K562 (cell line): Measurements from ENCODE around the gene AMT. TPM values are rescaled to one million over a fixed set of nuclear protein-coding genes. Genes with fewer than 3 reads are reported as not detected.

ENCODE experiments used
- ATF7 ChIP-seq: fragments of 450-650 bp; IDR thresholded peaks from 2 replicates; pipeline ENCODE4 v1.7.1; 2014; ENCODE audit warnings: mild to moderate bottlenecking, moderate library complexity
- CTCF ChIP-seq, 3 experiments: IDR thresholded peaks in 2 of 3; conservative IDR thresholded peaks in 1 of 3; 2 replicates each; pipeline ENCODE4 v1.5.1; 2011 to 2012; ENCODE audit warnings: low read length in 3 of 3, mild to moderate bottlenecking in 3 of 3, control low read depth in 2 of 3, improper control_type of control experiment in 1 of 3, inconsistent platforms in 1 of 3, low read depth in 1 of 3, mixed read lengths in 1 of 3, moderate library complexity in 1 of 3; ENCODE audit not compliant: insufficient read depth in 2 of 3
- FOXM1 ChIP-seq, 2 experiments: fragments of 450-650 bp in 1 of 2; sonication (generic) in 1 of 2; formaldehyde crosslinking in 1 of 2; IDR thresholded peaks; 2 replicates each; pipeline versions ENCODE4 v1.6.1 to v1.9.0; 2017 to 2022; ENCODE audit warnings: low read depth in 2 of 2, mild to moderate bottlenecking in 2 of 2, missing genetic modification reagents in 1 of 2, moderate library complexity in 1 of 2
- MECOM ChIP-seq: fragments of 250-450 bp; sonication (Bioruptor Pico); IDR thresholded peaks from 2 replicates; pipeline ENCODE4 v1.8.0; 2022; ENCODE audit warnings: inconsistent platforms
- NONO ChIP-seq, 2 experiments: fragments of 200-400 bp in 1 of 2; fragments of 450-650 bp in 1 of 2; formaldehyde crosslinking in 1 of 2; IDR thresholded peaks; 2 replicates each; pipeline ENCODE4 v1.6.1; 2017; ENCODE audit warnings: low read depth in 2 of 2, mild to moderate bottlenecking in 2 of 2, moderate library complexity in 2 of 2, low read length in 1 of 2
- PREB ChIP-seq: sonication (generic); formaldehyde crosslinking; IDR thresholded peaks from 2 replicates; pipeline ENCODE4 v1.8.1; 2023; ENCODE audit warnings: mild to moderate bottlenecking, missing genetic modification reagents
- SIN3A ChIP-seq, 2 experiments: fragments of 150-350 bp in 1 of 2; IDR thresholded peaks; 2 replicates each; pipeline ENCODE4 v1.6.1; 2011 to 2016; ENCODE audit warnings: borderline replicate concordance in 2 of 2, low read depth in 2 of 2, low read length in 2 of 2, mild to moderate bottlenecking in 2 of 2, moderate library complexity in 2 of 2; ENCODE audit not compliant: control insufficient read depth in 1 of 2
- TCF3 ChIP-seq: sonication (generic); formaldehyde crosslinking; IDR thresholded peaks from 2 replicates; pipeline ENCODE4 v1.4.0; 2020; ENCODE audit warnings: mild to moderate bottlenecking, missing genetic modification reagents
- TSC22D4 ChIP-seq: fragments of 450-650 bp; IDR thresholded peaks from 2 replicates; pipeline ENCODE4 v1.6.1; 2016; ENCODE audit warnings: missing genetic modification characterization, missing biosample characterization, control low read depth
- ZNF124 ChIP-seq: sonication (generic); formaldehyde crosslinking; IDR thresholded peaks from 2 replicates; pipeline ENCODE4 v1.8.1; 2022; ENCODE audit warnings: missing genetic modification reagents
- ZNF282 ChIP-seq: sonication (generic); formaldehyde crosslinking; IDR thresholded peaks from 2 replicates; pipeline ENCODE4 v1.8.1; 2023; ENCODE audit warnings: missing genetic modification reagents
- ZNF407 ChIP-seq: fragments of 450-650 bp; IDR thresholded peaks from 2 replicates; pipeline ENCODE4 v1.6.1; 2016; ENCODE audit warnings: low read depth
- ZNF431 ChIP-seq: sonication (generic); formaldehyde crosslinking; IDR thresholded peaks from 2 replicates; pipeline ENCODE4 v1.8.0; 2022; ENCODE audit warnings: mild to moderate bottlenecking, missing genetic modification reagents
- ZNF511 ChIP-seq: sonication (generic); formaldehyde crosslinking; IDR thresholded peaks from 2 replicates; pipeline ENCODE4 v1.8.0; 2022; ENCODE audit warnings: mild to moderate bottlenecking, missing genetic modification reagents
- polyA plus RNA-seq, 8 experiments: library from polyadenylated mRNA; depleted of rRNA in 4 of 8; stranded (reverse) in 5 of 8; unstranded in 3 of 8; fragments of >200 nt; fragmentation: Nextera tagmentation in 2 of 8; fragmentation: Illumina TruSeq in 1 of 8; extraction: Ambion mirVana in 2 of 8; extraction: Trizol in 1 of 8; gene quantifications; 2 replicates each; pipeline versions ENCODE4 v1.2.1 to v1.2.3, GENCODE V29; 2011 to 2014; ENCODE audit warnings: inconsistent platforms in 1 of 8, missing spikeins in 1 of 8
- total RNA-seq, 7 experiments: library from RNA; depleted of rRNA in 6 of 7; stranded (reverse); fragments of >200 nt in 6 of 7; fragmentation: Illumina TruSeq in 2 of 7; extraction: Trizol in 2 of 7; gene quantifications; 2 replicates each; pipeline versions ENCODE4 v1.2.1 to v1.2.3, GENCODE V29; 2011 to 2021; ENCODE audit warnings: low replicate concordance in 1 of 7

AMT gene
- total and polyA plus RNA-seq, 9 of the 15 experiments (the other 6 are each of a cell fraction or from before 2014, with no cell fraction given) = 0.14 to 2.1 (median 0.52) TPM

- TF ChIP-seq CTCF (IDR thresholded peaks at IDR 0.05 in 2 of 3, conservative IDR thresholded peaks at IDR 0.05 in 1 of 3; ENCODE audit: insufficient read depth in 2 of 3, low read depth in 1 of 3, low read length in 3 of 3) (no peak), NONO (IDR thresholded peaks at IDR 0.05; ENCODE audit: low read depth in 2 of 2, low read length in 1 of 2) (peak in 1 of 2 experiments; percentile 60; a peak in 1 of 4 replicates), PREB (no peak), ATF7 (peak; percentile 12; the same call in 1 of the 2 replicates), FOXM1 (IDR thresholded peaks at IDR 0.05; ENCODE audit: low read depth) (no peak), FOXM1 (CRISPR knock-in tag; IDR thresholded peaks at IDR 0.05; ENCODE audit: low read depth) (no peak), ZNF431 (CRISPR knock-in tag) (peak; percentile 55; the same call in 1 of the 2 replicates), SIN3A (IDR thresholded peaks at IDR 0.05; ENCODE audit: borderline replicate concordance in 2 of 2, control insufficient read depth in 1 of 2, low read depth in 2 of 2, low read length in 2 of 2) (peak; percentile 17 to 59; a peak in 2 of 4 replicates), TCF3 (CRISPR knock-in tag) (no peak), ZNF282 (CRISPR knock-in tag) (no peak), ZNF511 (peak; percentile 82), TSC22D4 (tag) (no peak), MECOM (CRISPR knock-in tag) (no peak), ZNF407 (no peak), ZNF124 (CRISPR knock-in tag) (no peak)
These were observed 47.9 kb upstream of the AMT start, which contains the start of gene DAG1 (continued) for GRCh38 chr3:49469936-49470713.
